Activated T-cell treated with anti-CD3 and anti-CD28 coated beads, Interleukin-2, amount 50 U/mL, for 24 hours (primary cell): ENCODE data around the gene TCEANC.
"Not testable (repeated sequence)": the region's sequence is repeated elsewhere in the genome, so short reads cannot be mapped to it uniquely, and the experiment has no call there.

Experiments used
- DNase-seq: peaks from one replicate; pipeline ENCODE4 v3.0.0-alpha.2; 2020
- H3K27ac Mint-ChIP-seq: 2 replicates; pipeline ENCODE4 v1.8.0; 2020; ENCODE audit warnings: mild to moderate bottlenecking, mixed read lengths
- H3K27me3 Mint-ChIP-seq: 2 replicates; pipeline ENCODE4 v1.8.0; 2020; ENCODE audit warnings: mixed read lengths
- H3K36me3 Mint-ChIP-seq: 2 replicates; pipeline ENCODE4 v1.8.0; 2020; ENCODE audit warnings: low read depth, mixed read lengths
- H3K4me1 Mint-ChIP-seq: 2 replicates; pipeline ENCODE4 v1.8.0; 2020; ENCODE audit warnings: low read depth, mixed read lengths
- H3K4me3 Mint-ChIP-seq: 2 replicates; pipeline ENCODE4 v1.8.0; 2020; ENCODE audit warnings: mild to moderate bottlenecking, moderate library complexity, mixed read lengths
- H3K9me3 Mint-ChIP-seq: 2 replicates; pipeline ENCODE4 v1.8.0; 2020; ENCODE audit warnings: mixed read lengths

TCEANC gene

GRCh38 chrX:13652850-13653693 lies at the start of gene TCEANC:
TSS of gene TCEANC (plus strand) at chrX:13653141. CDS start at chrX:13662509, 9,368 bp downstream.
- peaks cover 7% of the 10 kb centered on the region for H3K36me3 Mint-ChIP-seq
- peak within 1 kb of the TSS; percentile 95 for H3K27ac Mint-ChIP-seq
- H3K4me3 Mint-ChIP-seq: peak within 1 kb of the TSS; percentile 85
- H3K9me3 Mint-ChIP-seq: no peaks in the 10 kb centered on the region
- DNase-seq: peak; percentile 98
- peaks cover 34% of the 10 kb centered on the region for H3K27me3 Mint-ChIP-seq
- peaks cover 29% of the 10 kb centered on the region for H3K4me1 Mint-ChIP-seq

- Mint-ChIP-seq H3K4me3 (no peak overlapping the region), H3K36me3 (no peaks in the 10 kb centered on the region), H3K4me1 (no peaks in the 10 kb centered on the region), H3K27ac (no peak overlapping the region), H3K9me3 (no peaks in the 10 kb centered on the region), H3K27me3 (peaks cover 67% of the 10 kb centered on the region)
- no peak for DNase-seq
These were observed 47.3 kb upstream of the TCEANC start for GRCh38 chrX:13605611-13606010.

GRCh38 chrX:13607331-13607995 lies 45.5 kb upstream of the TCEANC start:
- H3K4me3 Mint-ChIP-seq: no peak overlapping the region
- no peak for DNase-seq
- no peak overlapping the region for H3K27ac Mint-ChIP-seq
- H3K4me1 Mint-ChIP-seq: no peaks in the 10 kb centered on the region
- H3K27me3 Mint-ChIP-seq: peaks cover 57% of the 10 kb centered on the region
- H3K9me3 Mint-ChIP-seq: no peaks in the 10 kb centered on the region
- H3K36me3 Mint-ChIP-seq: no peaks in the 10 kb centered on the region

GRCh38 chrX:13607996-13608365 lies 45.0 kb upstream of the TCEANC start:
- H3K27ac Mint-ChIP-seq: no peak overlapping the region
- H3K4me3 Mint-ChIP-seq: no peak overlapping the region
- no peaks in the 10 kb centered on the region for H3K9me3 Mint-ChIP-seq
- no peak for DNase-seq
- peaks cover 52% of the 10 kb centered on the region for H3K27me3 Mint-ChIP-seq
- no peaks in the 10 kb centered on the region for H3K36me3 Mint-ChIP-seq
- no peaks in the 10 kb centered on the region for H3K4me1 Mint-ChIP-seq

GRCh38 chrX:13614154-13614553 lies 38.8 kb upstream of the TCEANC start:
- peaks cover 51% of the 10 kb centered on the region for H3K27me3 Mint-ChIP-seq
- H3K36me3 Mint-ChIP-seq: no peaks in the 10 kb centered on the region
- H3K4me3 Mint-ChIP-seq: no peak overlapping the region
- no peaks in the 10 kb centered on the region for H3K9me3 Mint-ChIP-seq
- H3K4me1 Mint-ChIP-seq: peaks cover 3% of the 10 kb centered on the region
- H3K27ac Mint-ChIP-seq: no peak overlapping the region
- DNase-seq: no peak

GRCh38 chrX:13620207-13620606 lies 32.7 kb upstream of the TCEANC start:
- Mint-ChIP-seq H3K4me1 (peaks cover 3% of the 10 kb centered on the region), H3K36me3 (no peaks in the 10 kb centered on the region), H3K27me3 (peaks cover 71% of the 10 kb centered on the region), H3K27ac (no peak overlapping the region), H3K9me3 (no peaks in the 10 kb centered on the region), H3K4me3 (no peak overlapping the region)
- DNase-seq: no peak

- no peak for DNase-seq
- H3K36me3 Mint-ChIP-seq: no peaks in the 10 kb centered on the region
- H3K4me3 Mint-ChIP-seq: no peak overlapping the region
- no peaks in the 10 kb centered on the region for H3K4me1 Mint-ChIP-seq
- H3K9me3 Mint-ChIP-seq: no peaks in the 10 kb centered on the region
- no peak overlapping the region for H3K27ac Mint-ChIP-seq
- H3K27me3 Mint-ChIP-seq: peaks cover 80% of the 10 kb centered on the region
These were observed 30.5 kb upstream of the TCEANC start for GRCh38 chrX:13622401-13622964.

- H3K27ac Mint-ChIP-seq: no peak overlapping the region
- H3K27me3 Mint-ChIP-seq: peaks cover 69% of the 10 kb centered on the region
- H3K9me3 Mint-ChIP-seq: peaks cover 3% of the 10 kb centered on the region
- H3K36me3 Mint-ChIP-seq: no peaks in the 10 kb centered on the region
- no peak overlapping the region for H3K4me3 Mint-ChIP-seq
- no peak for DNase-seq
- no peaks in the 10 kb centered on the region for H3K4me1 Mint-ChIP-seq
These were observed 25.6 kb upstream of the TCEANC start for GRCh38 chrX:13627306-13627705.

GRCh38 chrX:13637224-13637623 lies 15.7 kb upstream of the TCEANC start:
- H3K4me3 Mint-ChIP-seq, H3K27ac Mint-ChIP-seq, DNase-seq, H3K4me1 Mint-ChIP-seq, H3K36me3 Mint-ChIP-seq: not testable (repeated sequence)
- Mint-ChIP-seq H3K9me3 (peaks cover 21% of the 10 kb centered on the region), H3K27me3 (peaks cover 80% of the 10 kb centered on the region)

GRCh38 chrX:13638021-13638420 lies 14.9 kb upstream of the TCEANC start:
- peaks cover 78% of the 10 kb centered on the region for H3K27me3 Mint-ChIP-seq
- H3K27ac Mint-ChIP-seq: no peak overlapping the region
- no peak for DNase-seq
- H3K9me3 Mint-ChIP-seq: peaks cover 21% of the 10 kb centered on the region
- H3K36me3 Mint-ChIP-seq: no peaks in the 10 kb centered on the region
- no peaks in the 10 kb centered on the region for H3K4me1 Mint-ChIP-seq
- H3K4me3 Mint-ChIP-seq: no peak overlapping the region

- Mint-ChIP-seq H3K4me1 (no peaks in the 10 kb centered on the region), H3K4me3 (no peak overlapping the region), H3K9me3 (peaks cover 21% of the 10 kb centered on the region), H3K27me3 (peaks cover 78% of the 10 kb centered on the region), H3K36me3 (no peaks in the 10 kb centered on the region), H3K27ac (no peak overlapping the region)
- no peak for DNase-seq
These were observed 14.1 kb upstream of the TCEANC start for GRCh38 chrX:13638826-13639225.

- peaks cover 78% of the 10 kb centered on the region for H3K27me3 Mint-ChIP-seq
- not testable (repeated sequence) for H3K4me3 Mint-ChIP-seq, H3K4me1 Mint-ChIP-seq, H3K27ac Mint-ChIP-seq, DNase-seq, H3K36me3 Mint-ChIP-seq
- peaks cover 10% of the 10 kb centered on the region for H3K9me3 Mint-ChIP-seq
These were observed 11.3 kb upstream of the TCEANC start for GRCh38 chrX:13641684-13642083.

- Mint-ChIP-seq H3K36me3 (no peaks in the 10 kb centered on the region), H3K9me3 (no peaks in the 10 kb centered on the region), H3K27ac (no peak overlapping the region), H3K4me1 (peaks cover 11% of the 10 kb centered on the region), H3K4me3 (no peak overlapping the region), H3K27me3 (peaks cover 71% of the 10 kb centered on the region)
- DNase-seq: no peak
These were observed 7.3 kb upstream of the TCEANC start for GRCh38 chrX:13645464-13646153.

- no peak overlapping the region for H3K4me3 Mint-ChIP-seq
- peaks cover 11% of the 10 kb centered on the region for H3K4me1 Mint-ChIP-seq
- H3K27ac Mint-ChIP-seq: no peak overlapping the region
- H3K36me3 Mint-ChIP-seq: no peaks in the 10 kb centered on the region
- no peaks in the 10 kb centered on the region for H3K9me3 Mint-ChIP-seq
- DNase-seq: peak; percentile 40
- peaks cover 66% of the 10 kb centered on the region for H3K27me3 Mint-ChIP-seq
These were observed 6.8 kb upstream of the TCEANC start for GRCh38 chrX:13646154-13646549.
